Prostate gland (tissue), 2 donors: Measurements from ENCODE around the gene PERP.

Experiments used
- POLR2A ChIP-seq: fragments of 450-650 bp; IDR thresholded peaks from one replicate; pipeline ENCODE4 v1.6.1; 2016; ENCODE audit warnings: antibody characterized with exemption, mild to moderate bottlenecking
- TF ChIP-seq, protein P1 (sequence below), 4 experiments: fragments of 200-600 bp in 2 of 4; fragments of 450-650 bp in 2 of 4; sonication (generic) in 2 of 4; IDR thresholded peaks; 1 replicate in 3 of 4; 2 replicates in 1 of 4; pipeline ENCODE4 v1.5.1; 2016 to 2019; ENCODE audit warnings: antibody characterized with exemption in 4 of 4, mild to moderate bottlenecking in 2 of 4, moderate library complexity in 2 of 4

GRCh38 chr6:138044458-138044857, 62.8 kb downstream of the PERP start:
- TF ChIP-seq, protein P1, sequence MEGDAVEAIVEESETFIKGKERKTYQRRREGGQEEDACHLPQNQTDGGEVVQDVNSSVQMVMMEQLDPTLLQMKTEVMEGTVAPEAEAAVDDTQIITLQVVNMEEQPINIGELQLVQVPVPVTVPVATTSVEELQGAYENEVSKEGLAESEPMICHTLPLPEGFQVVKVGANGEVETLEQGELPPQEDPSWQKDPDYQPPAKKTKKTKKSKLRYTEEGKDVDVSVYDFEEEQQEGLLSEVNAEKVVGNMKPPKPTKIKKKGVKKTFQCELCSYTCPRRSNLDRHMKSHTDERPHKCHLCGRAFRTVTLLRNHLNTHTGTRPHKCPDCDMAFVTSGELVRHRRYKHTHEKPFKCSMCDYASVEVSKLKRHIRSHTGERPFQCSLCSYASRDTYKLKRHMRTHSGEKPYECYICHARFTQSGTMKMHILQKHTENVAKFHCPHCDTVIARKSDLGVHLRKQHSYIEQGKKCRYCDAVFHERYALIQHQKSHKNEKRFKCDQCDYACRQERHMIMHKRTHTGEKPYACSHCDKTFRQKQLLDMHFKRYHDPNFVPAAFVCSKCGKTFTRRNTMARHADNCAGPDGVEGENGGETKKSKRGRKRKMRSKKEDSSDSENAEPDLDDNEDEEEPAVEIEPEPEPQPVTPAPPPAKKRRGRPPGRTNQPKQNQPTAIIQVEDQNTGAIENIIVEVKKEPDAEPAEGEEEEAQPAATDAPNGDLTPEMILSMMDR (IDR thresholded peaks at IDR 0.05) = no peak
- TF ChIP-seq POLR2A = no peak
